GM13976 (cell line): ENCODE results near the gene C19orf12.

Experiments
- DNase-seq: peaks from one replicate; pipeline ENCODE4 v3.0.0; 2012; ENCODE audit warnings: low spot score
- CTCF ChIP-seq: IDR thresholded peaks from 2 replicates; pipeline ENCODE4 v1.5.1; 2012; ENCODE audit warnings: borderline replicate concordance, mild to moderate bottlenecking; ENCODE audit not compliant: insufficient read depth; ENCODE audit errors: extremely low read depth, missing control alignments, control extremely low read depth
- in situ Hi-C: fragments of 300-500 bp; cut with MboI; formaldehyde crosslinking; loops from one replicate; pipeline ENCODE4 v1.12.0; 2022; ENCODE audit warnings: low sequenced_read_pairs, mixed read lengths, inconsistent platforms; ENCODE audit not compliant: unreplicated experiment

C19orf12 gene

GRCh38 chr19:29678484-29679106 lies 36.5 kb downstream of the C19orf12 start:
- DNase-seq = no peak
- in situ Hi-C loops = no loop called here
- TF ChIP-seq CTCF = no peak

- DNase-seq = no peak
- in situ Hi-C loops = no loop called here
- no peak for TF ChIP-seq CTCF
Observed at GRCh38 chr19:29677001-29677817, 37.9 kb downstream of the C19orf12 start.

- DNase-seq = no peak
- in situ Hi-C loops = no loop called here
- TF ChIP-seq CTCF = no peak
Observed at GRCh38 chr19:29676586-29676985, 38.5 kb downstream of the C19orf12 start.

- in situ Hi-C loops = no loop called here
- no peak for DNase-seq
- TF ChIP-seq CTCF = no peak
Observed at GRCh38 chr19:29675650-29676186, 39.3 kb downstream of the C19orf12 start.

GRCh38 chr19:29675120-29675649 lies 39.9 kb downstream of the C19orf12 start:
- in situ Hi-C loops = no loop called here
- no peak for TF ChIP-seq CTCF
- DNase-seq = peak; percentile 18

GRCh38 chr19:29674374-29675119 lies 40.5 kb downstream of the C19orf12 start:
- in situ Hi-C loops = no loop called here
- peak; percentile 26 for DNase-seq
- TF ChIP-seq CTCF = no peak
